Muscle layer of colon (tissue), 2 donors: Measurements from ENCODE around the gene FAM89A.
"Not testable (repeated sequence)": the region's sequence is repeated elsewhere in the genome, so short reads cannot be mapped to it uniquely, and the experiment has no call there.

Source experiments
- H3K27ac ChIP-seq: one replicate; pipeline ENCODE4 v1.7.0; 2013; ENCODE audit warnings: low read depth, mild to moderate bottlenecking, low read length, moderate library complexity
- H3K27me3 ChIP-seq, 2 donors: one replicate each; pipeline ENCODE4 v1.7.0; 2013; ENCODE audit warnings: low read length in 2 of 2, mild to moderate bottlenecking in 2 of 2; ENCODE audit not compliant: insufficient read depth in 2 of 2, control insufficient read depth in 1 of 2
- H3K36me3 ChIP-seq: one replicate; pipeline ENCODE4 v1.7.0; 2013; ENCODE audit warnings: mild to moderate bottlenecking, low read length; ENCODE audit not compliant: insufficient read depth
- H3K4me1 ChIP-seq: one replicate; pipeline ENCODE4 v1.7.0; 2013; ENCODE audit warnings: mild to moderate bottlenecking, low read length; ENCODE audit not compliant: insufficient read depth
- H3K4me3 ChIP-seq, 2 donors: one replicate each; pipeline ENCODE4 v1.7.0; 2013; ENCODE audit warnings: low read length in 2 of 2, low read depth in 1 of 2, mild to moderate bottlenecking in 1 of 2, moderate library complexity in 1 of 2
- H3K9ac ChIP-seq: one replicate; pipeline ENCODE4 v1.7.0; 2013; ENCODE audit warnings: low read length
- H3K9me3 ChIP-seq: one replicate; pipeline ENCODE4 v1.7.0; 2013; ENCODE audit warnings: mild to moderate bottlenecking, low read length
- donor health status: abdominal sarcoma.
- donor health status: Adenocarcinoma of cecum.

Gene FAM89A

DNA sequence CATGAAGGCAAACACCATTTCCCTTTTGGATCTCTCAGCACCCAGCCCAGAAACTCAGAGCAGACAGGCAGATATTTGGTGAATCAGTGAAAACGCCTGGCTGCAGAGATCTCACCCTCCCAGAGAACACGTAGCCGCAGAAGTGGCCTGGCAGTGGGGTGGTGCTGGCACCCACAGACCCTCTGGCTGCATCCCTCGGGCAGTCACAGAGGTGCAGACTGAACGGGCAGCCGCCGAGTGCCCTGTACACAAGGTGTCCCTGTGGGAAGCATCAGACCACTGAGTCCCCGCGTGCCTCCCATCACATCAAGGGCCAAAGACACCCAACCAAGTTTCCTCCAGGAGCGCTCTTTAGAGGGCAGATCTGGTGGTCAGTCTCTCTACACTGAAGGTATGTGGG, 12.1 kb downstream of the FAM89A start:
- no peak overlapping the region for H3K9ac ChIP-seq
- H3K27ac ChIP-seq: no peak overlapping the region
- H3K4me3 ChIP-seq: no peak overlapping the region
- no peaks in the 10 kb centered on the region for H3K4me1 ChIP-seq
- no peaks in the 10 kb centered on the region for H3K36me3 ChIP-seq
- no peaks in the 10 kb centered on the region for H3K9me3 ChIP-seq
- H3K27me3 ChIP-seq: no peaks in the 10 kb centered on the region

DNA sequence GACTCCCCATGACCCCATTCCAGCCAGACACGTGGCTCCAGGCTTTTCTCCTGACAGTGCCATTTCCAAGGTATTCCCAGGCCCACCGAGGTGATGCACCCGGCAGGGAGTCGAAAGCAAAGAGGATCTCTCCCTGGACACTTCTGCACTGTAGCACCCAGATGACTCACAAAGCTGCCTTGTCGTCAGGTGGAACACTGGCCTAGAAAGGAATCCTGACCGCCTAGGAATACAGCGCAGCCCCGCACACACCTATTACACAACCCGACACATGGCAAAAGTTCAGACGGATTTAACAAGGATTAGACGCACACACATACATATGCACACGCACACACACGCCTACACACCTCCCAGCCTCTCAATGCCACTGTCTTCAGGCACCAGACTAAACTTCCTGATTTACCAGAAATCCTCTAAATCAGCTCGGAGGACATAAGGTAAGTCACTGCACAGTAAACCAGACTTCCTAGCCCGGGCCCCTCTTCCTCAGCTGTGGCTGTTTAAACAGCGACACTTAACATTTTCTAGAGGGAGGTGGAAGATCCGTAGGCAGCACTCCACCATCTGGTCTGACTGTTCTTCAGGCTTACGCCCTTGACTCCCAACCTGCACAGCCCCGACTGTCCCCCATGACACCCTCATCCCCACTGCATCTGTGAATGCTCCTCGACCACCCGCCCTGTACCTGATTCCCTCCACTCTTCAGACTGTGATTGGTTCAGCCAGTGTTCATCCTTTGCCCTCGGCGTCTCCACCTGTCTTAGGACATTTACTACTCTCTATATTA, 12.7 kb downstream of the FAM89A start:
- no peak overlapping the region for H3K9ac ChIP-seq

DNA sequence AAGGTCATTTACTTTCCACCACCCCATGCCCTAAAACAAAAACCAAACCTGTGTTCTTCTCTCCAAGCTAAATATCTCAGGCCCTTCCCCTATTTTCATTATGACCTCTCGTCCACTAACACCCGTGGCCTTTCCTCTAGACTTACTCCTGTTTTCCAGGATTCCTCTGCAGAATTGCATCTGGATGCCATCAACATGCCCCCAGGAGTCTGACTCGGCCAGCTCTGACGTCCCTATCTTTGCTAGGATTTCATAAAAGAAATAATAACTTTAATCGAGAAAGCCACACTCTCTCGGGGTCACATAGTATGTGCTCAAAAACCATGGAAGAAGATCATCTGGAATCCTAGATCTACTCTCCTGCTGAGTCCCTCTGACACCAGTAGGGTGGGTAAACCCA, 13.5 kb downstream of the FAM89A start:
- H3K4me3 ChIP-seq: no peak overlapping the region
- H3K9me3 ChIP-seq: no peaks in the 10 kb centered on the region
- H3K27me3 ChIP-seq: no peaks in the 10 kb centered on the region
- no peaks in the 10 kb centered on the region for H3K36me3 ChIP-seq
- H3K4me1 ChIP-seq: no peaks in the 10 kb centered on the region
- no peak overlapping the region for H3K9ac ChIP-seq
- H3K27ac ChIP-seq: no peak overlapping the region

More for the DNA sequence above, 12.7 kb downstream of the FAM89A start:
- Histone ChIP-seq H3K4me3 (no peak overlapping the region), H3K36me3 (no peaks in the 10 kb centered on the region), H3K27me3 (no peaks in the 10 kb centered on the region), H3K4me1 (no peaks in the 10 kb centered on the region), H3K9me3 (no peaks in the 10 kb centered on the region), H3K27ac (no peak overlapping the region)

DNA sequence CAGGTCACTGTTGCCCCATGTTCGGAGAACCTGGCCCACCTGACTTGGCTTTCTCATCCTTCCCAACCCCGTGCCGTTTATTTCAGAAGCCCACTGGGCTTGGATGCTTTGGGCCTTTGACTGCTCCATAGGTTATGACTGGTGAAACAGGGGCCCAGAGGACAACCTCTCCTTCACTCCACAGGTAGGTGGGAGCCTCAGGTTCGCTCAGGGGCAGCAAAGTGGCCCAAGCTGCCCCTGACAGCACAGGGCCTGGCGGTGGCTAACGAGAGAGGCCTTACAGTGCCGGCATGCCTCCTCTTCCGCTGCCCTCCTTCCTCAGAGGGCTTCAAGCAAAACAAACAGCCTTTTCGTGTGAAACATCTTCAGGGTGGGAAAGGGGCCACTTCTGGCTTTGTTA, 16.9 kb downstream of the FAM89A start:
- H3K9ac ChIP-seq: no peak overlapping the region
- H3K4me1 ChIP-seq: no peaks in the 10 kb centered on the region
- H3K27me3 ChIP-seq: no peaks in the 10 kb centered on the region
- H3K9me3 ChIP-seq: no peaks in the 10 kb centered on the region
- no peak overlapping the region for H3K27ac ChIP-seq
- H3K36me3 ChIP-seq: no peaks in the 10 kb centered on the region
- H3K4me3 ChIP-seq: no peak overlapping the region

DNA sequence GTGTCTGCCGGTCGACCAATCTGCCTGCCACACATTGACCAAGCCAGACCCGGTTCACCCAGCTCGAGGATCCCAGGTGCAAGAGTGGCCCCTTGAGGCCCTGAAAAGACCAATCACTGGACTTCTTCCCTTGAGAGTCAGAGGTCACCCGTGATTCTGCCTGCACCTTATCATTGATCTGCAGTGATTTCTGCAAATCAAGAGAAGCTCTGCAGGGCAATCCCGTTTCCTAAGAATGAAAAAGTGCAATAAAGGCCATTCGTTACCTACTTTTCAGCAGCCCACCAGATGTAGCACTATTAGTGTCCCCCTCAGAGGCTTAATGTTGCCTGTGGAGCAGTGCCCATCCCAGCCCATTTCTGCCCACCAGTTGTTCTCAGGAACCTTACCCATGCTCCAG, 17.5 kb downstream of the FAM89A start:
- H3K27me3 ChIP-seq, H3K4me3 ChIP-seq, H3K9ac ChIP-seq, H3K9me3 ChIP-seq, H3K36me3 ChIP-seq, H3K4me1 ChIP-seq, H3K27ac ChIP-seq: not testable (repeated sequence)

DNA sequence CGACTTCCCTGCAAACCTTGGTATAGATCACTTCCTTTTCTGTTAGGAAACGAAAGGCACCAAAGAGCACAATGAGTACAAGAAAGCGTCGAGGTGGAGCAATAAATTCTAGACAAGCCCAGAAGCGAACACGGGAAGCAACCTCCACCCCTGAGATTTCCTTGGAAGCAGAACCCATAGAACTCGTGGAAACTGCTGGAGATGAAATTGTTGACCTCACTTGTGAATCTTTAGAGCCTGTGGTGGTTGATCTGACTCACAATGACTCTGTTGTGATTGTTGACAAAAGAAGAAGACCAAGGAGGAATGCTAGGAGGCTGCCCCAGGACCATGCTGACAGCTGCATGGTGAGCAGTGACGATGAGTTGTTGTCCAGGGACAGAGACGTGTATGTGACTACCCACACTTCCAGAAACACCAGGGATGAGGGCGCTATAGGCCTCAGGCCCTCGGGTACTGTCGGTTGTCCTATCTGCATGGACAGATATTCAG, 18.5 kb downstream of the FAM89A start:
- Histone ChIP-seq H3K36me3 (no peaks in the 10 kb centered on the region), H3K9me3 (no peaks in the 10 kb centered on the region), H3K4me1 (no peaks in the 10 kb centered on the region), H3K4me3 (no peak overlapping the region), H3K27me3 (no peaks in the 10 kb centered on the region), H3K27ac (no peak overlapping the region), H3K9ac (no peak overlapping the region)

DNA sequence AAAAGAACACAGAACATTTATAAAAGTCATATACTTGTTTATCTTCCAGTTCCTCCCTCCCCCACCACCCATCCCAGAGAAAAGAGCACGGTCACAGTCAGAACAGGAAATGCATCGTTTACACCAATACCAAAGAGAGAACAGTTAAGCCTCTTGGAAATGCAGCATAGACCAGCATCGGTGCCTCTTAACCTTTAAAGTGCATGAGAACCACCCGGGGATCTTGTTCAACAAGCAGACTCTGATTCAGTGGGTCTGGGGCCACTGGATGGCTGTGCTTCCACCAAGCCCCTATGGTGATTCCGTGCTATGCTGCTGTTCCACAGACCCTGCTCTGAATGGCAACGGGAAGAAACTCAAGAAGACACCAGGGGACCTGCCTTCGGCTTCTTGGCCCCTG, 19.2 kb downstream of the FAM89A start:
- no peak overlapping the region for H3K27ac ChIP-seq
- H3K27me3 ChIP-seq: no peaks in the 10 kb centered on the region
- H3K9ac ChIP-seq: no peak overlapping the region
- no peak overlapping the region for H3K4me3 ChIP-seq
- no peaks in the 10 kb centered on the region for H3K36me3 ChIP-seq
- no peaks in the 10 kb centered on the region for H3K4me1 ChIP-seq
- H3K9me3 ChIP-seq: no peaks in the 10 kb centered on the region

DNA sequence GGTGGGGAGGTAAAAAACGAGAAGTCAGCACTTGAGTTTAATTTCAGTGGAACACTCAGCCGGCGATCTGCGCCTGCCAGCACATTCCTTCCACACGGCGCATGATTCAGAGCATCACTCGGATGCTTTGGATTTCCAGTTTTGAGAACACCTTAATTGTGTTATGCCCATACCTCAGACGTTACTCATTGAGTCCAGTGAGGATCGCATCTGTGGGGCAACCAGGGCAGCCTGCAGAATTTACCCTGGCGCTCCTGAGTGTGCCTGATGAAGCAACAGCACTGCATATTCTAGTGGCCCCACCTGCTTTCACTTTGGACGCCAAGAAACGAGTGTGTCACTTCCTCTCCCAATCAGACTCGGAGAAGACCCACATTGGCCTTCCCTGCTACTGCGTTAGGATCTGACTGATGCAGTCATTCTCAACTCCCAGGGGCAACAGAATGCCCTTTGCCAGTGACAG, 19.9 kb downstream of the FAM89A start:
- Histone ChIP-seq H3K9me3 (no peaks in the 10 kb centered on the region), H3K4me1 (no peaks in the 10 kb centered on the region), H3K36me3 (no peaks in the 10 kb centered on the region), H3K27ac (no peak overlapping the region), H3K27me3 (no peaks in the 10 kb centered on the region), H3K4me3 (no peak overlapping the region), H3K9ac (no peak overlapping the region)

DNA sequence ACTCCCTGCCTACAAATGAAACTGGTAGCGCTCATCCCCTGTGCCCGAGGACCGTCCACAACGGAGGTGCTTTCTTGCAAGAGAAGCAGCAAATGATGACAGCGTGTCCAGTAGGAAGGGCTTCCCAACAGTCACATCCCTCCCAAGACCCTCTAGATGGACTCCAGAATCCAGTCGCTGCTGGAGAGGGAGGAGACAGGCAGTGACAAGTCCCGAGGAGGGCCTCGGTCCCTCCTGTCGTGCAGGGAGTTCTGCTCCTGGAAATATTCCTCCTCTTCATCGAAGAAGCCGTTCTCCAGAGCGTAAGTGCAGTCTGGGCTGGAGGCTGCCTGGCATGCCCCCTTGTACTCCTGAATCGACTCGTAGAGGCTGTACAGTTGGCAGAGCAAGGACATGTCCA, 20.3 kb downstream of the FAM89A start:
- H3K9me3 ChIP-seq: no peaks in the 10 kb centered on the region
- no peaks in the 10 kb centered on the region for H3K4me1 ChIP-seq
- H3K27me3 ChIP-seq: no peaks in the 10 kb centered on the region
- H3K27ac ChIP-seq: no peak overlapping the region
- H3K4me3 ChIP-seq: no peak overlapping the region
- no peak overlapping the region for H3K9ac ChIP-seq
- no peaks in the 10 kb centered on the region for H3K36me3 ChIP-seq

DNA sequence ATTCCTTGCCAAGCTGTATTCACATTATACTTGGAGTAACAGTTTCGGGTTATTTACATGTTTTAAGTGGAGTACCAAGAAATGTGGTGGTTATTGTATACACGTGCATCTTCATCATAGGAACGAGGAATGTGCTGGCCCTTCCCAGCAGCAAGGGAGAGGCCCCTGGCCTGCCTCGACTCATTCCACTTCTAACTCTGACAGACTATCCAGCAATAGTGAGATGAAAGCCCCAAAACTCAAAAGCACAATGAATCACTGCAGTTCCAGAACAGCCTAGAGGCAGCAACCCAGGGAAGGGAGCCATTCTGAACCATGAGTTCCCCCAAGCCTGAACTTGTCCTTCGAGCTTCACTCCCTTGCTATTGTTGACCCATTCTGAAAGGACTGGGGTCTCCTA, 23.1 kb downstream of the FAM89A start:
- Histone ChIP-seq H3K4me3 (no peak overlapping the region), H3K9ac (no peak overlapping the region), H3K9me3 (no peaks in the 10 kb centered on the region), H3K27me3 (no peaks in the 10 kb centered on the region), H3K27ac (no peak overlapping the region), H3K4me1 (no peaks in the 10 kb centered on the region), H3K36me3 (no peaks in the 10 kb centered on the region)

DNA sequence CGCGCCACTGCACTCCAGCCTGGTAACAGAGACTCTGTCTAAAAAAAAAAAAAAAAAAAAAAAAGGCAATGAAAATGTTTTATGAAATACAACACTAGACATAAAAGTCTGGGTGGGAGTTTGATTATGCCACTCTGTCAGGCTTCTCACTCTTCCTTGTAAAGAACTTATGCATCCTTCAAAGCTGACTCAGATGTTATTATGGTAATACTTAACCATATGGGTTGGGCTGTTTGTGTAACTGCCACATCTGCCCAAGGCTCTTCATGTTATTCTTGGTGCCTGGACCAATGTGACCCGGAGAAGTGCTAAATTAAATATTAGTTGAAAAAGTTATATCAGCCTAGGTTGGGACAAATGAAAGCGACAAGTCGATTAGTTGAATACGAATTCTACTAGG, 23.8 kb downstream of the FAM89A start:
- no peaks in the 10 kb centered on the region for H3K36me3 ChIP-seq
- H3K4me1 ChIP-seq: no peaks in the 10 kb centered on the region
- H3K4me3 ChIP-seq: no peak overlapping the region
- H3K27ac ChIP-seq: no peak overlapping the region
- no peaks in the 10 kb centered on the region for H3K9me3 ChIP-seq
- H3K27me3 ChIP-seq: no peaks in the 10 kb centered on the region
- H3K9ac ChIP-seq: no peak overlapping the region

DNA sequence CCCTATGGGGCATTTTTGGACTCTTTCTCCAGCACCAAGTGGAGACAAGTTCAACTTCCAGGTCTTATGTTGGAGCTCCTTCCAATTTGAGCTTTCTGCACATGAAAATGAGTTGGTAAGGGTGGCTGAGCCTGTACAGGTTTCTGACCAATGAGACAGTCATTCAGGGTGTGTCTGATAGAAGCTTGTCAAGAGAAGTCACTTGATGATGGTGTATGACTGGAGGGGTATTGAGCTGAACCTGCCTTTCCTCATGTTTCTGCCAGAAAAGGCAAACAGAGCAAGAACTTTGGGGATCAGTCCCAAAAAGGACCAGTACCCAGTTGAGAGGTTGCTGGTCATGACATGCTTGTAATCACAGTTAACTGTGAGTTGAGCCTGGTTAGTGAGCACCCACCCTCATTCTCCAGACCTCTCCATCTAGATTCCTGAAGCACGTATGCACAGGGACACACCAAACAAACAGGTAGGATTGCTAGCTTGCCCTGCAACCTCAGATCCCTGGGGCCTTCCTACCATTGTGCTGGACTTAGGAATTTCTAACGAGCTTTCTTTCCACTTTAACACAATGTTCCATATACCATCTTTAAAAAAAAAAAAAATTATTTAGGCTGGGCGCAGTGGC, 26.6 kb downstream of the FAM89A start:
- no peak overlapping the region for H3K9ac ChIP-seq
- no peaks in the 10 kb centered on the region for H3K27me3 ChIP-seq
- H3K9me3 ChIP-seq: no peaks in the 10 kb centered on the region
- H3K4me3 ChIP-seq: no peak overlapping the region
- H3K27ac ChIP-seq: no peak overlapping the region
- no peaks in the 10 kb centered on the region for H3K4me1 ChIP-seq
- H3K36me3 ChIP-seq: no peaks in the 10 kb centered on the region
